ENCODE results near the gene LYZL2. TPM values are rescaled to one million over a fixed set of nuclear protein-coding genes. Genes with fewer than 3 reads are reported as not detected.
"Not testable (repeated sequence)": the region's sequence is repeated elsewhere in the genome, so short reads cannot be mapped to it uniquely, and the experiment has no call there.

Gene LYZL2
- total RNA-seq, 1 donor from 2014 or later, result not detected

DNA sequence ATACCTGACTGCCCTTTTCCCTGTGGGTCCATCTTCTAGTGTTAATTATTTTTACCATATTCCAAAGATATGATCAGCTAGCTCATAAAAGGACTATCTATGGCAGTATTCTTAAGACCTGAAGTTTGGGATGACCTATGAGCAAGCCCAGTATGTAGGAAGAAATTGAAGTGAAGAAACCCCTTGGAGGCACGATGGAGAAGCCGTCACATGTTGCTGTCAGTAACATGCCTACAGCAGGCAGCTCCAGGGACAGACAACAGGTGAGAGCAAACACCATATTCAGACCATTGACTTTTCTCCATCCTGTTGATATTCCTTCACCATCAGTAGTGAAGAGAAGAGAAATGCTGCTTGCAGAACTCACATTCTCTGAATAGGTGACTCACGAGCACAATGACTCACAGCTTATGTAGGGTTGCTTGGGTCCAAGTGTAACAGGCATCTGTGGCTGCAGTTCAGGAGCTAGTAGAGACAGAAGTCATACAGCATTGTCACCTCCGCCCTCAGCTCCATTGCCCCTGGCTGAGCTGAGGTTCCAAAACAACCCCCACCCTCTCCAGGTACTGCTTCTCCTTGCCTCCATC, 8.4 kb upstream of the LYZL2 start:
- peak; percentile 13 for DNase-seq

DNA sequence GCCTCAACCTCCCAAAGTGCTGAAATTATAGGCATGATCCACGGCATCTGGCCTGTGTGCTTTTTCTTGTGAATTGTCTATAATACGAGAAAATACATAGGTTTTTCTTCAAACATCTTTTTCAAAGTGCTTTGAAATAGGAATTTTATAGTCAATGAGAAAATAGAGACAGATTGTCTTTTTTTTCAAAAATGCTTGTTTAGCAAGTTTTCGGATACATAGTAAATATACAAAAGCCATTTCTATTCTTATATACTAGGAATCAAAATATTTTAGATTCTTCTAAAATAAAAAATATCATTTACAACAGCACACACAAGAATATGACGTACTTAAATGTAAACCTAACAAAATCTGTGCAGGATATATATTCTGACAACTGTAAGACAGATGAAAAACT, 1.6 kb upstream of the LYZL2 start:
- no peak for DNase-seq

DNA sequence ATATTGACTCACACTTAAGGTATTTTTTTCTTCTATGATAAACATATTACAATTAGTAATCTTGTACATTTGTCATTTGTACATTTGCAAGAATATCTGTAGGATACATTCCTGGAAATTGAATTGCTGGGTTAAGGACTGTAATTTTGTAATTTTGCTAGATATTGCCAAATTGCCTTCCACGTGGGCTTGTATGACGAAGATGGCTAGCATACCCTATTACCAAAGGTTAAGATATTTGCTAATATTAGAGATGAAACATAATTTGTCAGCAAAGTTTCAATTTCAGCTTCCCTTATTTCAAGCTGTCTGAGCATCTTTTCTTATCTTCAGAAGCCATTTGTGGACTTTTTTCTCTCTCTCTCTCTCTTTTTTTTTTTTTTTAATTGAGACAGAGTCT, 1.0 kb upstream of the LYZL2 start:
- no peak for DNase-seq

DNA sequence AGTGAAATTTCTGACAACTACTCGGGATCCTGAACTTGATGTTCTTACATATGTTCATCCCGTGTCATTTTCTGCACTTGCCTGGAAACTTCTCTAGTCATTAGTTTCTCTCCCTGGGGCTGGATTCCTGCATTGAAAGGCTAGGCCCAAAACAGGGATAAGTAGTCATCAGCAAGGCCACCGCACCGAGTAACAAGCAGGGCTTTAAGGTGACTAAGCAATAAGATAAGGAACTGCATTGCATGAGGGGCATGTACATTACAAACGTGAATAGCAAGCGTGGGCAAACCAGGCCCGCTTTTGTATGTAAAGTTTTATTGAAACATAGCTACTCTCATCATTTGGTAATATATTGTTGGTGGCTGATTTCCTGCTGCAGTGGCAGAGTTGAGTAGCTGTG, 977 bp downstream of the LYZL2 start:
- DNase-seq, result not testable (repeated sequence)

DNA sequence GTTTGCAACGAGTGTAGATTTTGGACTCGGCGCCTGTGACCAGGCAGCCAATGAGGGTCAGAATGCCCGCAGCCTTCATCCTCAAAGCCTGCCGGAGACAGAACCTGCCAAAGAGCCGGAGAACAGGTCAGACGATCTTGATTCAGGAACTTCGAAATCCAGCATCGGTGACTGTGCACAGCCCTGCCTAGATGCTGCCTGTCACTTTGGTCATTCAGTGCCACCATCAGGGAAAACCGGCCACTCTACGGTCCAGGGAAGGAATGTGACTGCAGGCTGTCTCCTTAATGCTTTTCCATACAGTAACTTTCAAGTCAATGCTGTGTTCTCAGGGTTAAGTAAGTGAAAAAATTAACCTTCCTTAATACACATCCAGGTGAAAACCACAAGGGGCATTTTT, 2.7 kb downstream of the LYZL2 start:
- not testable (repeated sequence) for DNase-seq

DNA sequence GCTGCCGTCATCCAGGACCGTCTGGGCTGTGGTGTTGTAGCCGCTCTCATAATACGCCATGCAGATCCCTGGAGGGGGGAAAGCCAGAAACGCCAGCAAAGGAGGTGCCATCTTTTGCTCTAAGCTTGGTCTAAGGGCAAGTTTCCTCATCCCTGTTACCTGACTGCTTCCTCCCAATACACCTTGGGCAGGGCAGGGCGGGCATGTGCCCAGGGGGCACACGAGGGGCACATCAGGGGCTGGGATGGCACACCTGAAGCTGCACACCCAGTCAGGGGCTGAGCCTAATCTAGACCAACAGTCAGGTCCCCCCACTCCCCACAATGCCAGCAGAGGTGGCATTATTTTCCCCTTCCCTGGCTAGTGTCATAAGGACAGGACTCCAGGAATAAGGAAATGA, 3.4 kb downstream of the LYZL2 start:
- not testable (repeated sequence) for DNase-seq

DNA sequence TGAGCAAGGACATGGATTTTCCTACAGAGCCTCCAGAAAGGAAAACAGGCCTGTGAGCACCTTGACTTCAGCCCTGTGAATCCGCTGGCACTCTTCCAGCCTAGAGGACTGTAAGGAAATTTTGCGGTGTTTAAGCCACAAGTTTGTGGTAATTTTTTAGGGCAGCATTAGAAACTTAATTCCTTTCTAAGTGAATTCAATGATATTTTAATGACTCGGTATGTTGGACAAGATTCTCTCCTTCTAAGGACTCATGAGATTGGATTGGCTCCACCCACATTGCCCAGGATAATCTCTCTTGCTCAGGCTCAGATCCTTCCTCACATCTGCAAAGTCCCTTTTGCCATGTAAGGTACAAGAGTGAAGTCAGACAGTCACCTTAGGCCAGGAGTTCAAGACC, 4.5 kb downstream of the LYZL2 start:
- no peak for DNase-seq

DNA sequence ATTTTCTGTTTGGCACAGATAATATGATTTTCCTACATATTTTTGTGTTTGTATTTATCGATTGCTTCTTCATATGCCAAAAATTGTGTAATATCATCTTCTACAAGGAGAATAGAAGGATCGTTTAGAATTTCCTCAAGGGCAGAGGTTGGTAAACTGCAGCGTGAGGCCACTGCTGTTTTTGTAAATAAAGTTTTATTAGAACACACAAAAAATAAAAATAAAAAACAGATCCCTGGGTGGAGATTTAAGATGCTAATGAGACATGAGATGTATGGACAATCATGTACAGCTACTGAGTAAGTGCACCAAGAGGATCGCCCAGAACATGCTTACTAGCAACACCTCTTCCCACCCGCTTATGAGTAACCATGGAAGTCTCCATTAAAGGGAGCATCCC, 9.6 kb downstream of the LYZL2 start:
- DNase-seq, result no peak

DNA sequence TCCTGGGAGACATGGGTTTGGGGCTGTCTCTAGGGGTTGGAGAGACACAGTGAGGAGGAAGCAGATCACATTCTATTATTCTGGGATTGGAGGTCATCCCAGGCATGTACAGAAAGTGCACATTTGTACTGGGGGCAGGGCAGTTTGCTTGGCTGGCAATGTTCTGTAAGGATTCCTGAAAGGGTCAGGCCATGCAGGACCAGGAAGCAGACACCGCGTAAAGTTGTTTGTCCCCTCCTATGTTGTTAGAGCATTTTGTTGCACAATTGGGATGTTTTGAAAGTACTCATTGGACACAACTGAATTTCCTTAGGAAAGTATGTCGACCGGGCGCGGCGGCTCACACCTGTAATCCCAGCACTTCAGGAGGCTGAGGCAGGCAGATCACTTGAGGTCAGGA, 12.5 kb downstream of the LYZL2 start:
- no peak for DNase-seq

DNA sequence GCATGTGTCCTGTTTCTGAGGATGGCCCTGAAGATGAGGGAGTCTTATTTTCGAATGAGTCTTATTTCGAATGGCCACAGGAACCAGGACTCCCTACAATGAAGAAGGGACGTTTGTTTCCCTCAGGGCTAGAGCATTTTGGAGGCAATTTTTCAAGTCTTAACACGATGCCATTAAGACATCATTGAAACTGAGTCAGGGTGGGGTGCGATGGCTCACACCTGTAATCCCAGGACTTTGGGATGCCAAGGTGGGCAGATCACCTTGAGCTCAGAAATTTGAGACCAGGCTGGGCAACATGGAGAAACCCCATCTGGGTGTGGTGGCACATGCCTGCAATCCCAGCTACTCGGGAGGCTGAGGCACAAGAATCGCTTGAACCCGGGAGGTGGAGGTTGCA, 18.5 kb downstream of the LYZL2 start:
- not testable (repeated sequence) for DNase-seq

DNA sequence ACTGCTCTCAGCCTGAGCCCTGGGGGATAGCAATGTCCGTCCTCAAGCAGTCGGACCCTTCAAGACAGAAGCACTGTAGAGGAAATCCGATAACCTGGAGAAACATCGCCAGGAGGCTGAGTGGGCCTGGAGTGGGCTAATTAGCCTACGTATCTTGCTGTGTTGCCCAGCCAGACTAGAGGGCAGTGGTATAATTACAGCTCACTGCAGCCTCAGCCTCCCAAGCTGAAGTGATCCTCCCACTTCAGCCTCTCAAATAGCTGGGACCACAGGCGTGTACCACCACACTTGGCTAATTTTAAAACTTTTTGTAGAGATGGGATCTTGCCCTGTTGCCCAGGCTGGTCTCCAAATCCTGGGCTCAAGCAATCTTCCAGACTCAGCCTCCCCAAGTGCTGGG, 21.7 kb downstream of the LYZL2 start:
- no peak for DNase-seq

DNA sequence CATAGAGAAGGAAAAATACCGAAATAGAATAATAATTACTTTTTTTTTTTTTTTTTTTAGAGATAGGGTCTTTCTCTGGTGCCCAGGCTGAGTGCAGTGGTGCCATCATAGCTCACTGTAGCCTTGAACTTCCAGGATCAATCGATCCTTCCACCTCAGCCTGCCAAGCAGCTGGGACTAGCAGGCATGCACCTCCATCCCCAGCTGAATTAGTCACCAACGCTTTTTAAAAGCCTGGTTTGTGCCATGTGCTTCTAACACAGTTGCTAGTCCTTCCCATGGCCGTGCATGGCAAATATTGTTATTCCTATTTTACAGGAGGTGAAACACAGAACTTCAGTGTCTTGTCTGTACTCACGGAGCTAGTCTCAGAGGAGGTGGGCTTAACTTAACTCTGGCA, 23.2 kb downstream of the LYZL2 start:
- DNase-seq, result no peak

DNA sequence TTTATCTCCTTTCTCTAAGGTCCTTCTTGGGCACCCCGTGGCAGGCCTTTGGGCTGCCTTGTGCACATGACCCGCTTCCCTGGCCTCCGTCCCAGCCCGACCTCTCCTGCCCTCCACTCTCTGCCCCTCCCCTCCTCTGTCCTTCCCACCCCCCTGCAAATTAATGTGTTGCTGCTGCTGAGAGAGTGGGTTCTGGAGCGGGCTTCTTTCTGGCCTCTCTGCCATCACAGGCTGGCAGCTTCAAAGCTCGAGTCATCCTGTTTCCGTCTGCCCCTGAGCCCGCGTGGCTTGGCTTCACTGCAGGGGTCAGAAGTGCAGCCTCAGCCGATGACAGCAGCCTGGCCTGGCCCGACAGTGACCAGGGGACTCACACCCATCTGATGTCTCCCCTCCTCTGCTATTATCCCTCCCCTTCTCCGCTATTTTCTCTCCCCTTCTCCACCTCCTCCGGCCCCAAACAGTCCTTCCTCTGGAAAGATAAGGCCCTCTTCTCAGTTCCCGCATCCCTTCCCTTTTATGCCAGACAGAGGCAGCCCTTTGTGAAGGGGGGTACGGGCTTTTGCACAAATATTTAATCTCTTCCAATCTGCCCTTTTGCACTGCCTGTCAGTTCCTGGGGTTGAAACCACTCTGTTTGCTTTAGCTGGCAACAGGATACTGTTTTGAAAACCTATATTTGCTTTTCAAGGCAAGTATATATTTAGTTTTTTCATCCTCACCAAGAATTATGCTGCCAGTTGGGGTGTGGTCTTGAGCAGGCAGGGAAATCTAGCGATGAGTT, 24.0 kb downstream of the LYZL2 start:
- DNase-seq, result not testable (repeated sequence)

DNA sequence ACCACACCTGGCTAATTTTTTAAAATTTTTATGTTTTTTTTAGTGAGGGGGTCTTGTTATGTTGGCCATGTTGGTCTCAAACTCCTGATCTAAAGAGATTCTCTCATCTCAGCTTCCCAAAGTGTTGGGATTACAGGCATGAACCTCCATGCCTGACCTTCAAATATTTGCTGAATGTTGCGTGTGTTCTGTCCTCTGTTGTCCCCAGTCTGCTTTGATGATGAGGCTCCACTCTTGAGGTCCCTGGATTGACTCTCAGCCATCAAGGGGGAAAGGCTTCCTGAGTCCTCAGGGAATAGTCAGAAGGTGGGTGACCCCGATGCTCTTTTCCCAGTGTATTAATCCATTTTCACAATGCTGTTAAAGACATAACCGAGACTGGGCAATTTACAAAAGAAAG, 26.0 kb downstream of the LYZL2 start:
- DNase-seq, result no peak

DNA sequence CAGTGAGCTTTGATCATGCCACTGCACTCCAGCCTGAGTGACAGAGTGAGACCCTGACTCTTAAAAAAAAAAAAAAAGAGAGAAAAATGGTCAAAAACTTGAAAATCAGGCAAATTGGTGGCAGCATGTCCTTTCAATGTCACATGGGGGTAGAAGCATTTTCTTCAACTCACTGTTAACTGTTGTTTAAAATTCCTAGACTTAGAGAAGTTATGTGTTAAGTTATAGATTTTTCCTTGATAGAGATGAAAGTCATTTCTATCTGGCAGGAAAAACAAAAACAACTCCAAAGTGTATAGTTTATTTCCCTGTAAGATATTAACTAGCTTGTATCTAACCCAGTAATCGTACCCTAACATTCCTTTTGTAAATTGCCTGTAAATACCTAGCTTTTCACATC, 26.8 kb downstream of the LYZL2 start:
- no peak for DNase-seq

DNA sequence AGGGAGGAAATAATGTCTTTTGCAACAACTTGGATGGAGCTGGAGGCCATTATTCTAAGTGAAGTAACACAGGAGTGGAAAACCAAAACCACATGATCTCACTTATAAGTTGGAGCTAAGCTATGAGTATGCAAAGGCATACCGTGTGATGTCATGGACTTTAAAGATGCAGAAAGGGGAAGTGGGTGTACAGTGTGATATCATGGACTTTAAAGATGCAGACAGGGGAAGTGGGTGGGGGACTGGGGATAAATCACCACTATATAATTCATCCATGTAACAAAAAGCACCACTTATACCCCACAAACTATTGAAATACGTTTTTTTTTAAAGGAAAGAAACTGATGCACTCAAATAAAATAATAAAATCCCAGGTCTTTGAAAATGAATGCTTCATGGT, 29.5 kb downstream of the LYZL2 start:
- no peak for DNase-seq

DNA sequence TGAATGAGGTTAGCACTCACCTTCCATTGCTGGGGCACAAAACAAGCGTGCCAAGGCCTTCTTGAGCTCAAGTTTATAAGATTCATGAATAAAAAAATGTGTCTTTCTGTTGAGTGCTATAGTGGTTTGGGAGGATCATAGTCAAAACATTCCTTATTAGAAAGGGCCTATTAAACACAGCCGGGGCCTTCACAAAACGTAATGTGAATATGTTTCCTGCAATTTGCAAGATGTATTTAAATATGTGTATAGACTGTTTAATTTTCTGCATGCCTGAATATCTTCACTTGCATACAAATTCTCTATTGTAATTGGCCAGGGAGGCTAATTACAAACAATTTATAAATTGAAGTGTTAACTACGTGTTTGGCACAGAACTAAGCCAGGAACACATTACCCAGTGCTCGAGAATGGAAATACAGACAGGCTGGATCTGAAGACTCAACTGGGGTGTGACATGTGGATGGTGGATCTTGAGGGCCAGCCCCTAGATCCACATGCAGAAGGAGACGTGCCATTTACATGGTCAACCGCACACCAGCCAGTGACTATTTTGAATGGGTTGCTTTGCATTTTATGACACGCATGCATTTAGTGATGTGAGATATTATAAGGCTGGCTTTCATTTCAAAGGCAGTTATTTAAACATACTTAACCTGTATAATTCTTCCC, 31.3 kb downstream of the LYZL2 start:
- no peak for DNase-seq

DNA sequence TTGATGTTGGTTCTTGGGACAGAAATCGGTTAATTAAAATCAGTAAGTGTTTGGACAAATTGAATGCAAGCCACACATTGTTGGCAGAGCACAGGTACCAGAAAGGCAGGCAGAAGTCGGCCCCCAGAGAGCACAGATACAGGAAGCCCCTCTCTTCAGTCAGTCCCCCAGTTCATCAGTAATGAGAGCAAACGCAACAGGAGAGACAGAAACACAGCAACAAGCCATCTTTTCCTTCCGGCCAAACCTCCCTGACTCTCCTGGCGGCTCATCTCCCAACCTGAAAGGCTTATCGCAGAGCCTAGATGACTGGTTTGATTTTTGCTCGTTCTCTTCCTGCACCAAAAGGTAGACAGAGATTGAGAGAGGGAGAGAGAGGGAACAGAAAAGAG, 32.1 kb downstream of the LYZL2 start:
- not testable (repeated sequence) for DNase-seq

DNA sequence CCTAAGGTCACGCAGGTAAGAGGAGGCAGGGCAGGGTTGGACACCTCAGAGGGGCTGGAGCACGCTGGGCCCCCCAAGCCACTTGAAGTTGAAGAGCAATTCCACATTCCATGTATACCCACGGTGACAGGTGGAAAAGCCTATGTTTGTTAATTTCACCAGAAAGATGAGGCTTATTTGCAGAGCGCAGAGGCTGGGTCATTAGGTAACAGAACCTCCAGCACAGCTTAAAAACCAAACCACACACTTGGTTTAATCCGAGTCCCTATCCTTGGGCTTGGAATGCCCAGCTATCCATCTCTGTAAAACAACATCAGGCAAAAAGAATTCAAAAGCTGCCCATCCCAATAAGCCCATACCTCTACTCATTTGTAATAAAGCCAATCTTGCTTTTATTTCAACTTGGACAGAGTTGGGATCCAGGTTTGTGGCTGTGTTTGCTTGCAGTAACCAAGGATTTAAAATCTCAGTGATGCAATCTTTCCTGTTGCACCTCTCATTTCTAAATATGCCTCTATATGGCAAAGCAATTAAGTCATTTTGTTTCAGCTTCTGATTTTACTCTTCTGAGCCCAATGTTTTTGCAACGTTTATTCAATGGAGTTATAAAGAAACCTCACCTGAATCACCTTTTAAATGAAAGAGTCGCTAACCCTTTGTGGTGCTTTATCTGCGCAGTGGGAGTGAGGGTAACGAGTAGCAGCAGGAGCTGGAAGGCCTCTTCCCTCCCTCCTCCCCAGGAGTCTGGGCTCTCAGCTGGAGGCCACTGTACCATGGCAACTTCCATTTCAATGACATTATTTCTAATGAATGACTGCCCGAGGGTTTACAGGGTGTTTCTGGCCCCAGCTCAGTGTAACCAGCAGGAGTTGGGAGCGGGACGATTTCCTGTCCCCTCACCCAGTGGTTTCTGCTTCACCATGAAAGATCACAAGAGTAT, 32.8 kb downstream of the LYZL2 start:
- not testable (repeated sequence) for DNase-seq

DNA sequence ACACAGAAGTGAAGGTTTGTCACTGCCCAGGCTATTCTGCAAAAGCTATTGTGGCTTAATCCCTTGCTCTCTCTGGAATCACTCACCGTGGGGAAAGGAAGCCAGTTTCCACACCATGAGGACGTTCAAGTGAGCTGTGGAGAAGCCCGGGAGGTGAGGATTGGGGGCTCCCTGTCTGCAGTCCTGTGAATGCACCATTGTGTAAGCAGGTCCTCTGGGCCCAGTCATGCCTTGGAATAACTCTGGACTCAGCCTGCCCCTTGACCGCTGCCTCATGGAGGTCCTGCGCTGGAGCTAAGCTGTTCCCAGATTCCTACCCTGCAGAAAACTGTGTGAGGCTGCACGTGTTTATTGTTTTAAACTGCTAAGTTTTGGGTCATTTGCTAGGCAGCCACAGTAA, 33.5 kb downstream of the LYZL2 start:
- DNase-seq, result peak; percentile 54

DNA sequence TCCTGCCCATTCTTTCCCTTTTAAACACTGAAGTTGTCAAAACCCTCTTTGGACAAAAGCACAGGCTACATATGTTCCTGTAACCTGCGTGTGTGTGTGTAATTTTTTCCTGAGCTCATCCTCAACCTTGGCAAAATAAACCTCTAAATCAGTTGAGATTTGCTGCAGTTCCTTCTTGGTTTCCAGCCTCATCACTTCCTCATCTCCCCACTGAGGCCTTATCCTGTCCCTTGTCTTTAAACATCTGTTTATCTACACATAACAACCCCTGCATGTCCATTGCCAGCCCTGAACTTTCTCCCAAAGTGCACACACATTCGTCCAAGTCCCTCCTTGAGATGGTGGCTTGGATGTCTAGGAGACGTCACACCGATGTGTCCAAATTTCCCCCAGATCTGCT, 35.5 kb downstream of the LYZL2 start:
- no peak for DNase-seq

DNA sequence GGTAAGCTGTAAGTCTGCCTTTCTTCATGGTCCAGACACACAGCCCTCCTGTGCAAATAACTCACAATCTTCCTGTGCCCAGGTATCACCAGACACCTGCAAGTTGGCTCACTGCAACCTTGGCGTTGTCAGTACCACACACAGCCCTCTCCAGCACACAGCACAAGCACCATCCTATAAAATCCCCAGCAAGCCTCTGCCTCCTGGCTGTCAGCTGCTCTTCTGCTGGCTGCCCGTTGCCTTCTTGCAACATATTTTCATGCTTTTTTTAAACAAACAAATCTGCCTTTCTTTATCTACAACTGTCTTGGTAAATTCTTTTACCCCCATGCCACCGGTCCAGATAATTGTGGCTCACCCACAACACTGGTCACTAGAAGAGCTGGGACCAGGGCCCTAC, 36.8 kb downstream of the LYZL2 start:
- DNase-seq, result not testable (repeated sequence)

DNA sequence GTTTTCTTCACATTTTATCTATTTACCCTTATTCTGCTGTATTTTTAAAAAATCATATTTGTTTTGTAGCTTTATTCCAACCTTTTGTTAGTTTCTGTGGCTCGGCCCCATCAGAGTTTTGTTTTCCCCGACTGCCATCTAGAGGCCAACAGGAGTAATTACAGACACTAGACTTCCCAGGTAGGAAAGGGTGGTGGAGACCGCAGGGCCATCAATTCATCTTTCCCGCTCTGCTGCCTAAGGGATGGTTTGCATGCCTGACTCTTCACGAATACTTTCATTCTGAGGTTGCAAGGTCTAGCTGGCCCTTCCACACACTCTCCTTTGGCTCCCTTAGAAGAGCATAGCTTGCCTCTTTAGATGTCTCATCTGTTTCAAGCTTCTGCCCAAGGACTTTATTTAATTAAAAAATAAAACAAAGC, 38.3 kb downstream of the LYZL2 start:
- DNase-seq, result peak; percentile 86

All from tongue (tissue), 2 donors.